IPS-11a (cell line): ENCODE results near the gene ANKRD36C.
"Not testable (repeated sequence)": the region's sequence is repeated elsewhere in the genome, so short reads cannot be mapped to it uniquely, and the experiment has no call there.

ENCODE experiments used
- H3K4me3 ChIP-seq: one replicate; pipeline ENCODE4 v1.5.1; 2013; ENCODE audit warnings: low read depth, low read length, control low read depth

The ANKRD36C gene

GRCh38 chr2:95799892-95800291 is 191.7 kb downstream of the ANKRD36C start:
- H3K4me3 ChIP-seq: no peak overlapping the region

GRCh38 chr2:95799147-95799889 is 192.3 kb downstream of the ANKRD36C start:
- not testable (repeated sequence) for H3K4me3 ChIP-seq

- not testable (repeated sequence) for H3K4me3 ChIP-seq
These were observed 195.2 kb downstream of the ANKRD36C start for GRCh38 chr2:95796249-95797099.

- H3K4me3 ChIP-seq: not testable (repeated sequence)
These were observed 197.7 kb downstream of the ANKRD36C start for GRCh38 chr2:95793970-95794369.

- not testable (repeated sequence) for H3K4me3 ChIP-seq
These were observed 201.4 kb downstream of the ANKRD36C start for GRCh38 chr2:95790180-95790579.

GRCh38 chr2:95789385-95789784 is 202.2 kb downstream of the ANKRD36C start:
- H3K4me3 ChIP-seq: not testable (repeated sequence)

- H3K4me3 ChIP-seq: not testable (repeated sequence)
These were observed 203.0 kb downstream of the ANKRD36C start for GRCh38 chr2:95788642-95789041.
